H1 (cell line): ENCODE data around the gene CTAG2. TPM values are rescaled to one million over a fixed set of nuclear protein-coding genes. Genes with fewer than 3 reads are reported as not detected.

Experiments used
- ASH2L ChIP-seq: fragments of 200-600, 300-600 bp; sonication (generic); IDR thresholded peaks from one replicate; pipeline ENCODE4 v1.7.1; 2017; ENCODE audit warnings: low read length
- ATF3 ChIP-seq: IDR thresholded peaks from 2 replicates; pipeline ENCODE4 v1.6.1; 2011; ENCODE audit warnings: low read depth, mild to moderate bottlenecking, low read length; ENCODE audit not compliant: insufficient read depth
- BCL11A ChIP-seq, 2 experiments: IDR thresholded peaks; one replicate each; pipeline ENCODE4 v1.6.1; 2011; ENCODE audit warnings: low read depth in 2 of 2, low read length in 2 of 2, mild to moderate bottlenecking in 2 of 2
- CHD7 ChIP-seq: fragments of 300-600 bp; sonication (generic); IDR thresholded peaks from 2 replicates; pipeline ENCODE4 v1.7.1; 2012; ENCODE audit warnings: low read length, moderate library complexity, mild to moderate bottlenecking, inconsistent platforms; ENCODE audit not compliant: insufficient replicate concordance
- EGR1 ChIP-seq: IDR thresholded peaks from 2 replicates; pipeline ENCODE4 v1.6.1; 2011; ENCODE audit warnings: low read depth, low read length, borderline replicate concordance
- JUN ChIP-seq: IDR thresholded peaks from 2 replicates; pipeline ENCODE4 v1.6.1; 2011; ENCODE audit warnings: low read depth, mild to moderate bottlenecking, improper control_type of control experiment, low read length
- RNF2 ChIP-seq: fragments of 200-900, 300-1000 bp; sonication (generic); IDR thresholded peaks from 2 replicates; pipeline ENCODE4 v1.7.1; 2016; ENCODE audit warnings: borderline replicate concordance, low read depth, mild to moderate bottlenecking, antibody characterized with exemption, low read length; ENCODE audit not compliant: poor library complexity, severe bottlenecking; ENCODE audit errors: missing control alignments
- USF2 ChIP-seq: IDR thresholded peaks from 2 replicates; pipeline ENCODE4 v1.6.1; 2011; ENCODE audit warnings: low read length, improper control_type of control experiment
- polyA plus RNA-seq, 7 experiments: library from polyadenylated mRNA; depleted of rRNA in 3 of 7; stranded (reverse) in 5 of 7; unstranded in 2 of 7; fragments of >200 nt in 5 of 7; fragments of 200-250 nt in 2 of 7; gene quantifications; 1 replicate in 5 of 7; 2 replicates in 1 of 7; 4 replicates in 1 of 7; pipeline versions ENCODE4 v1.2.1 to v1.2.3, GENCODE V29; 2011 to 2013; ENCODE audit warnings: missing spikeins in 2 of 7, mixed read lengths in 2 of 7
- total RNA-seq: library from RNA; stranded (reverse); fragmentation: NEBNext Ultra II Directional; extraction: Animal tissue kit (Norgen Biotek cat#: 25700); gene quantifications from 2 replicates; pipeline ENCODE4 v1.2.1, GENCODE V29; 2021

Gene CTAG2
- total and polyA plus RNA-seq, 2 of the 8 experiments (the other 6 are each of a cell fraction or from before 2014, with no cell fraction given): not detected

GRCh38 chrX:154661170-154661569, 7.8 kb upstream of the CTAG2 start (continued):
- TF ChIP-seq USF2 (no peak), JUN (no peak), EGR1 (no peak), RNF2 (no peak), ATF3 (no peak), BCL11A (IDR thresholded peaks at IDR 0.05; ENCODE audit: low read depth in 2 of 2, low read length in 2 of 2) (no peak), ASH2L (no peak), CHD7 (no peak)
- TF ChIP-seq, all 59 proteins: peak for 0
